ENCODE data around the gene NDE1.
"Not testable (repeated sequence)": the region's sequence is repeated elsewhere in the genome, so short reads cannot be mapped to it uniquely, and the experiment has no call there.

The NDE1 gene

DNA sequence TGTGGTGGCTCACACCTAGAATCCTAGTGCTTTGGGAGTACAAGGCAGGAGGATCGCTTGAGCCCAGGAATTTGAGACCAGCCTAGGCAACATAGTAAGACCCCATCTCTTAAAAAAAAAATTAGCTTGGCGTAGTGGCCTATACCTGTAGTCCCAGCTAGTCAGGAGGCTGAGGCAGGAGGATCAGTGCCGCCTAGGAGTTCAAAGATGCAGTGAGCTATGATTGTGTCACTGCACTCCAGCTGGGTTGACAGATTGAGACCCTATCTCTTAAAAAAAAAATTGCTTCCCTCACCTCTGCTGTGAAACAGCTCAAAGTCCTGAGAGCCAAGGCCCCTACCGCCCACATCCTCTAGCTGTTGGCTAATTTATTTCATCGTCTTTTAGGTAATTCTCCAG is 10.2 kb downstream of the NDE1 start:
- Histone ChIP-seq H4K20me1 (ENCODE audit: insufficient read depth) (no peaks in the 10 kb centered on the region), H3K27ac (no peak overlapping the region), H3K4me1 (ENCODE audit: low read depth, poor library complexity, severe bottlenecking) (no peaks in the 10 kb centered on the region), H3K4me2 (no peak overlapping the region), H3K9ac (no peak overlapping the region), H3K4me3 (IDR thresholded peaks at IDR 0.05; ENCODE audit: insufficient read depth, low read depth, low read length) (no peak overlapping the region), H3K79me2 (ENCODE audit: insufficient read depth, low read depth) (peaks cover 68% of the 10 kb centered on the region), H3K36me3 (ENCODE audit: insufficient read depth) (no peaks in the 10 kb centered on the region; the same call in 1 of the 2 replicates), H2AFZ (ENCODE audit: low read depth) (no peak overlapping the region), H3K27me3 (ENCODE audit: insufficient read depth, low read depth) (no peaks in the 10 kb centered on the region)
- TF ChIP-seq, protein P1, sequence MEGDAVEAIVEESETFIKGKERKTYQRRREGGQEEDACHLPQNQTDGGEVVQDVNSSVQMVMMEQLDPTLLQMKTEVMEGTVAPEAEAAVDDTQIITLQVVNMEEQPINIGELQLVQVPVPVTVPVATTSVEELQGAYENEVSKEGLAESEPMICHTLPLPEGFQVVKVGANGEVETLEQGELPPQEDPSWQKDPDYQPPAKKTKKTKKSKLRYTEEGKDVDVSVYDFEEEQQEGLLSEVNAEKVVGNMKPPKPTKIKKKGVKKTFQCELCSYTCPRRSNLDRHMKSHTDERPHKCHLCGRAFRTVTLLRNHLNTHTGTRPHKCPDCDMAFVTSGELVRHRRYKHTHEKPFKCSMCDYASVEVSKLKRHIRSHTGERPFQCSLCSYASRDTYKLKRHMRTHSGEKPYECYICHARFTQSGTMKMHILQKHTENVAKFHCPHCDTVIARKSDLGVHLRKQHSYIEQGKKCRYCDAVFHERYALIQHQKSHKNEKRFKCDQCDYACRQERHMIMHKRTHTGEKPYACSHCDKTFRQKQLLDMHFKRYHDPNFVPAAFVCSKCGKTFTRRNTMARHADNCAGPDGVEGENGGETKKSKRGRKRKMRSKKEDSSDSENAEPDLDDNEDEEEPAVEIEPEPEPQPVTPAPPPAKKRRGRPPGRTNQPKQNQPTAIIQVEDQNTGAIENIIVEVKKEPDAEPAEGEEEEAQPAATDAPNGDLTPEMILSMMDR (conservative IDR thresholded peaks at IDR 0.05; ENCODE audit: low read depth, low read length): no peak

DNA sequence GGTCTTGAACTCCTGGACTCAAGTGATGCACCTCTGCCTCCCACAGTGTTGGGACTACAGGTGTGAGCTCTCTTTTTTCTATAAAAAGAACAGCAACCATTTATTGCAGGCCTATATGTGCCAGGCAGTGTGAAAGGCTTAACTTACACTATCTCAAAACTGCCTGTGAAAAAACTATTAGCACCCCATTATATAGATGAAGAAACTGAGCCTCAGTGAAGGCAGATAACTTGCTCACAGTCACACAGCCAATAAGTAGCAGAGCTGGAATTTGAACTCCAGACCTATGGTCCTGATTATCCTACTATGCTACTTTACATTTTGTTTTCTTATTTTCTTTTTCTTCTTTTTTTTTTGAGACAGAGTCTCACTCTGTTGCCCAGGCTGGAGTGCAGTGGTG is 15.1 kb downstream of the NDE1 start:
- Histone ChIP-seq H3K27me3 (ENCODE audit: insufficient read depth, low read depth) (no peaks in the 10 kb centered on the region), H3K4me1 (ENCODE audit: low read depth, poor library complexity, severe bottlenecking) (no peaks in the 10 kb centered on the region), H3K36me3 (ENCODE audit: insufficient read depth) (no peaks in the 10 kb centered on the region; the same call in 1 of the 2 replicates), H4K20me1 (ENCODE audit: insufficient read depth) (no peaks in the 10 kb centered on the region), H3K4me2 (no peak overlapping the region), H3K79me2 (ENCODE audit: insufficient read depth, low read depth) (peaks cover 32% of the 10 kb centered on the region), H3K4me3 (IDR thresholded peaks at IDR 0.05; ENCODE audit: insufficient read depth, low read depth, low read length) (no peak overlapping the region), H2AFZ (ENCODE audit: low read depth) (no peak overlapping the region), H3K27ac (no peak overlapping the region), H3K9ac (no peak overlapping the region)
- TF ChIP-seq, protein P1 (conservative IDR thresholded peaks at IDR 0.05; ENCODE audit: low read depth, low read length): no peak

DNA sequence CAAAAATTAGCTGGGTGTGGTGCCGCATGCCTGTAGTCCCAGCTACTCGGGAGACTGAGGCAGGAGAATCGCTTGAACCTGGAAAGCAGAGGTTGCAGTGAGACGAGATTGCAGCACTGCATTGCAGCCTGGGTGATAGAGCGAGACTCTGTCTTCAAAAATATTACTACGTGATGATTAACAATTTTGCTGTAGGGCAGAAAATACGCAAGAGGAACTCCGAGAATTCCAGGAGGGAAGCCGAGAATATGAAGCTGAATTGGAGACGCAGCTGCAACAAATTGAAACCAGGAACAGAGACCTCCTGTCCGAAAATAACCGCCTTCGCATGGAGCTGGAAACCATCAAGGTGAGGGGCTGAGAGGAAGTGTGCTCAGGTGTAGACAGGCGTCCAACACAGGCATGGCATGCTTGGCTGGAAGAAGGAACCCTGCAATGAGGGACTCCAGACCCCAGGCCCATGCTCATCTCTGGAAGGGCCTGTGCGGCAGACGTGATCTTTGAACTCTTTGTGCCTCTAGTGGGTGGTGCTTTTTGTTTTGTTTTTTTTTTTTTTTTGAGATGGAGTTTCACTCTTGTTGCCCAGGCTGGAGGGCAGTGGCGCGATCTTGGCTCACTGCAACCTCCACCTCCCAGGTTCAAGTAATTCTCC is 17.2 kb downstream of the NDE1 start:
- TF ChIP-seq, protein P1 (conservative IDR thresholded peaks at IDR 0.05; ENCODE audit: low read depth, low read length): no peak
- H3K27me3 ChIP-seq (ENCODE audit: insufficient read depth, low read depth): no peaks in the 10 kb centered on the region
- no peak overlapping the region for H3K27ac ChIP-seq

DNA sequence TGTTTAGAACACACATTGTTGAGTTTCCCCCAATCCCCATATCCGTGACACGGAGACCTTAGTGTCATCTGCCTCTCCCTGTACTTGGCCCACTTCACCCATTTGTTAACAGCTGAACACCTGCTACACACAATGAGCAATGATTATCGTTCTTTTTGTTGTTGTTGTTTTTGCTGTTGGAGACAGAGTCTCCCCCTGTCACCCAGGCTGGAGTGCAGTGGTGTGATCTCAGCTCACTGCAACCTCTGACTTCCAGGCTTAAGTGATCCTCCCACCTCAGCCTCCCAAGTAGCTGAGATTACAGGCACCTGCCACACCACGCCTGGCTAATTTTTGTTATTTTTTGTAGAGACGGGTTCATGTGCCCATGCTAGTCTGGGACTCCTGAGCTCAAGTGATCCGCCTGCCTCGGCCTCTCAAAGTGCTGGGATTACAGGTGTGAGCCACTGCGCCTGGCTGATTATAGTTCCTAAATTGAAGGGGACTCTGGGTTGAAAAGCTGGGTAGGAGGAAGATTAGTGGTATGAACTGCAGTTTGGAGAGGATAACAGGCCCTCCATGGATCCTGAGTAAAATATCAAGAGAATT is 21.6 kb downstream of the NDE1 start:
- H3K9ac ChIP-seq: no peak overlapping the region
- H3K27ac ChIP-seq: no peak overlapping the region
- H3K4me1 ChIP-seq (ENCODE audit: low read depth, poor library complexity, severe bottlenecking): no peaks in the 10 kb centered on the region
- peaks cover 4% of the 10 kb centered on the region; the same call in 1 of the 2 replicates for H3K79me2 ChIP-seq (ENCODE audit: insufficient read depth, low read depth)
- TF ChIP-seq, protein P1 (conservative IDR thresholded peaks at IDR 0.05; ENCODE audit: low read depth, low read length): no peak
- H3K36me3 ChIP-seq (ENCODE audit: insufficient read depth): no peaks in the 10 kb centered on the region
- no peaks in the 10 kb centered on the region for H4K20me1 ChIP-seq (ENCODE audit: insufficient read depth)
- no peak overlapping the region for H2AFZ ChIP-seq (ENCODE audit: low read depth)
- no peak overlapping the region for H3K4me2 ChIP-seq
- no peak overlapping the region for H3K4me3 ChIP-seq (IDR thresholded peaks at IDR 0.05; ENCODE audit: insufficient read depth, low read depth, low read length)
- no peaks in the 10 kb centered on the region for H3K27me3 ChIP-seq (ENCODE audit: insufficient read depth, low read depth)

More for the DNA sequence above, 17.2 kb downstream of the NDE1 start:
- Histone ChIP-seq H3K4me2 (no peak overlapping the region), H2AFZ (ENCODE audit: low read depth) (no peak overlapping the region), H3K4me1 (ENCODE audit: low read depth, poor library complexity, severe bottlenecking) (no peaks in the 10 kb centered on the region), H3K36me3 (ENCODE audit: insufficient read depth) (no peaks in the 10 kb centered on the region; the same call in 1 of the 2 replicates), H3K4me3 (IDR thresholded peaks at IDR 0.05; ENCODE audit: insufficient read depth, low read depth, low read length) (no peak overlapping the region), H3K79me2 (ENCODE audit: insufficient read depth, low read depth) (peaks cover 14% of the 10 kb centered on the region), H4K20me1 (ENCODE audit: insufficient read depth) (no peaks in the 10 kb centered on the region), H3K9ac (no peak overlapping the region)

DNA sequence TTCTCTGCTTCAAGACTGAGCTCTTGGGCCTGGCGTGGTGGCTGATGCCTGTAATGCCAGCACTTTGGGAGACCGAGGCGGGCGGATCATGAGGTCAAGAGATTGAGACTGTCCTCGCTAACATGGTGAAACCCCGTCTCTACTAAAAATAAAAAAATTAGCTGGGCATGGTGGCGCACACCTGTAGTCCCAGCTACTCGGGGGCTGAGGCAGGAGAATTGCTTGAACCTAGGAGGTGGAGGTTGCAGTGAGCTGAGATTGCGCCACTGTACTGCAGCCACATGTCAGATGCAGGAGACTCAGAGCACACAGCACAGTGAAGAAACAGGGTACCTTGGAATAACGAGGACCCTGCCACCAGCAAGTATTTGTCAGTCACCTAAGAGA is 22.1 kb downstream of the NDE1 start:
- not testable (repeated sequence) for H3K4me3 ChIP-seq (IDR thresholded peaks at IDR 0.05; ENCODE audit: insufficient read depth, low read depth, low read length); H2AFZ ChIP-seq (ENCODE audit: low read depth); H3K27ac ChIP-seq; H4K20me1 ChIP-seq (ENCODE audit: insufficient read depth); H3K4me1 ChIP-seq (ENCODE audit: low read depth, poor library complexity, severe bottlenecking); H3K79me2 ChIP-seq (ENCODE audit: insufficient read depth, low read depth); H3K36me3 ChIP-seq (ENCODE audit: insufficient read depth); H3K4me2 ChIP-seq; H3K27me3 ChIP-seq (ENCODE audit: insufficient read depth, low read depth); H3K9ac ChIP-seq
